AG09319 (cell line): ENCODE results near the gene TRMT10B.

ENCODE experiments used
- DNase-seq: peaks from one replicate; pipeline ENCODE4 v3.0.0-alpha.2; 2010; ENCODE audit warnings: low read depth; ENCODE audit errors: extremely low read depth
- CTCF ChIP-seq: IDR thresholded peaks from 2 replicates; pipeline ENCODE4 v1.5.1; 2011; ENCODE audit warnings: low read depth, mild to moderate bottlenecking, inconsistent platforms, low read length, moderate library complexity

Gene TRMT10B

GRCh38 chr9:37827483-37828165, 74.0 kb downstream of the TRMT10B start:
- no peak for TF ChIP-seq CTCF
- no peak for DNase-seq
